Neuronal stem cell (in vitro differentiated cells): Measurements from ENCODE around the gene GLB1L. TPM values are rescaled to one million over a fixed set of nuclear protein-coding genes. Genes with fewer than 3 reads are reported as not detected.

Experiments
- DNase-seq: peaks from one replicate; pipeline ENCODE4 v3.0.0-alpha.2; 2013; ENCODE audit warnings: low spot score
- H2AFZ ChIP-seq: one replicate; pipeline ENCODE4 v1.6.1; 2013; ENCODE audit warnings: mild to moderate bottlenecking, low read length, inconsistent platforms
- H2AK5ac ChIP-seq: 2 replicates; pipeline ENCODE4 v1.6.1; 2013; ENCODE audit warnings: low read depth, mild to moderate bottlenecking, inconsistent platforms, low read length, moderate library complexity, mixed read lengths
- H2BK120ac ChIP-seq: 2 replicates; pipeline ENCODE4 v1.6.1; 2013; ENCODE audit warnings: low read depth, mild to moderate bottlenecking, inconsistent platforms, low read length, moderate library complexity, mixed read lengths
- H2BK12ac ChIP-seq: one replicate; pipeline ENCODE4 v1.6.1; 2013; ENCODE audit warnings: low read length, inconsistent platforms
- H2BK15ac ChIP-seq: 2 replicates; pipeline ENCODE4 v1.6.1; 2013; ENCODE audit warnings: mild to moderate bottlenecking, low read length, inconsistent platforms, mixed read lengths
- H2BK5ac ChIP-seq: one replicate; pipeline ENCODE4 v1.6.1; 2013; ENCODE audit warnings: inconsistent platforms, mild to moderate bottlenecking, low read length, moderate library complexity
- H3K14ac ChIP-seq: one replicate; pipeline ENCODE4 v1.6.1; 2013; ENCODE audit warnings: low read length, inconsistent platforms
- H3K18ac ChIP-seq: 2 replicates; pipeline ENCODE4 v1.6.1; 2013; ENCODE audit warnings: low read length, inconsistent platforms
- H3K23ac ChIP-seq: 2 replicates; pipeline ENCODE4 v1.6.1; 2013; ENCODE audit warnings: low read depth, mild to moderate bottlenecking, mixed read lengths, low read length, inconsistent platforms; ENCODE audit not compliant: poor library complexity
- H3K27ac ChIP-seq: replicated peaks from 3 replicates; pipeline ENCODE4 v1.5.1; 2013; ENCODE audit warnings: low read length, inconsistent platforms
- H3K27me3 ChIP-seq, 3 experiments: 2 replicates each; pipeline ENCODE4 v1.6.1; 2013; ENCODE audit warnings: low read length in 3 of 3, mild to moderate bottlenecking in 2 of 3, inconsistent platforms in 1 of 3, low read depth in 1 of 3, mixed read lengths in 1 of 3, moderate library complexity in 1 of 3; ENCODE audit not compliant: control insufficient read depth in 3 of 3, insufficient read depth in 3 of 3
- H3K36me3 ChIP-seq, 2 donors: replicated peaks in 1 of 2; 2 replicates each; pipeline ENCODE4 v1.6.1; 2013; ENCODE audit warnings: low read length in 2 of 2; ENCODE audit not compliant: control insufficient read depth in 2 of 2, insufficient read depth in 2 of 2
- H3K4ac ChIP-seq: 2 replicates; pipeline ENCODE4 v1.6.1; 2013; ENCODE audit warnings: inconsistent platforms, mild to moderate bottlenecking, low read length, moderate library complexity
- H3K4me1 ChIP-seq, 2 donors: 1 replicate in 1 of 2; 2 replicates in 1 of 2; pipeline ENCODE4 v1.6.1; 2013; ENCODE audit warnings: low read length in 2 of 2, low read depth in 1 of 2; ENCODE audit not compliant: control insufficient read depth in 2 of 2, insufficient read depth in 1 of 2
- H3K4me2 ChIP-seq: one replicate; pipeline ENCODE4 v1.6.1; 2013; ENCODE audit warnings: mild to moderate bottlenecking, low read length, inconsistent platforms; ENCODE audit not compliant: insufficient read depth, poor library complexity, severe bottlenecking
- H3K4me3 ChIP-seq, 2 donors: 2 replicates each; pipeline ENCODE4 v1.5.1; 2013; ENCODE audit warnings: low read length in 2 of 2, mild to moderate bottlenecking in 2 of 2, inconsistent platforms in 1 of 2, moderate library complexity in 1 of 2
- H3K79me1 ChIP-seq: one replicate; pipeline ENCODE4 v1.6.1; 2013; ENCODE audit warnings: low read depth, mild to moderate bottlenecking, inconsistent platforms, low read length, moderate library complexity
- H3K9ac ChIP-seq: one replicate; pipeline ENCODE4 v1.6.1; 2013; ENCODE audit warnings: mild to moderate bottlenecking, low read depth, low read length, inconsistent platforms; ENCODE audit not compliant: poor library complexity
- H3K9me3 ChIP-seq, 2 donors: replicated peaks in 1 of 2; 2 replicates each; pipeline versions ENCODE3 to v1.6.1; 2013; ENCODE audit warnings: low read length in 2 of 2, mild to moderate bottlenecking in 2 of 2, inconsistent platforms in 1 of 2, low read depth in 1 of 2, mixed read lengths in 1 of 2, moderate library complexity in 1 of 2; ENCODE audit not compliant: control insufficient read depth in 2 of 2, insufficient read depth in 1 of 2
- H4K8ac ChIP-seq: one replicate; pipeline ENCODE4 v1.6.1; 2013; ENCODE audit warnings: low read depth, mild to moderate bottlenecking, inconsistent platforms, low read length, moderate library complexity
- H4K91ac ChIP-seq: one replicate; pipeline ENCODE4 v1.6.1; 2013; ENCODE audit warnings: low read length, low read depth, mild to moderate bottlenecking, inconsistent platforms; ENCODE audit not compliant: poor library complexity
- WGBS, 2 donors: extraction: QIAGEN DNeasy Blood & Tissue Kit; methylation state at CpG; one replicate each; pipeline ENCODE4 v1.1.7; 2013; ENCODE audit warnings: missing lambda C conversion rate in 2 of 2, mixed read lengths in 1 of 2; ENCODE audit not compliant: insufficient read length in 2 of 2, insufficient replicate concordance in 1 of 2; ENCODE audit errors: extremely low coverage in 2 of 2; 5-methylcytosine and 5-hydroxymethylcytosine counted together
- polyA plus RNA-seq, 2 experiments: library from polyadenylated mRNA; stranded (reverse); fragments of 200-250 nt; gene quantifications; one replicate each; pipeline ENCODE4 v1.2.3, GENCODE V29; 2013

Gene GLB1L
- 6.5 TPM for polyA plus RNA-seq (2013, experiment 1 of 2)
- 6.1 TPM for polyA plus RNA-seq (2013, experiment 2 of 2)

- Histone ChIP-seq H3K27me3 (no peaks in the 10 kb centered on the region), H3K27ac (no peak within 1 kb of the TSS), H4K8ac (peak within 1 kb of the TSS; percentile 45), H2BK15ac (no peak within 1 kb of the TSS), H3K23ac (peak within 1 kb of the TSS; percentile 96), H3K36me3 (peaks cover 10 to 24% of the 10 kb centered on the region in 2 donors), H4K91ac (no peak within 1 kb of the TSS), H2BK5ac (peak within 1 kb of the TSS; percentile 94), H3K79me1 (no peaks in the 10 kb centered on the region), H2BK12ac (no peak within 1 kb of the TSS), H3K4me1 (peaks cover 6 to 10% of the 10 kb centered on the region in 2 donors), H3K9ac (peak within 1 kb of the TSS; percentile 98), H3K18ac (peak within 1 kb of the TSS; percentile 98), H3K9me3 (no peaks in the 10 kb centered on the region), H3K4me2 (peak within 1 kb of the TSS; percentile 99), H2AFZ (peak within 1 kb of the TSS; percentile 92), H3K14ac (peak within 1 kb of the TSS; percentile 95), H3K4me3 (peak within 1 kb of the TSS; percentile 86 to 89), H2BK120ac (peak within 1 kb of the TSS; percentile 88), H3K4ac (peak within 1 kb of the TSS; percentile 68), H2AK5ac (peak within 1 kb of the TSS; percentile 28)
- DNase-seq, result peak; percentile 94
- no CpG with 5 or more reads among the region's 46 CpGs for WGBS, 2 donors
Observed at GRCh38 chr2:219245148-219245898, at the start of gene GLB1L, which contains the start of gene STK16. TSS of gene GLB1L (minus strand) at chr2:219245444. CDS start at chr2:219243573, 1,871 bp downstream. TSS of gene STK16 (plus strand) at chr2:219245479. CDS start at chr2:219246000, 521 bp downstream.

GRCh38 chr2:219294356-219295351 lies 49.4 kb upstream of the GLB1L start:
- DNase-seq, result peak; percentile 85
- Histone ChIP-seq H2BK12ac (no peak overlapping the region), H3K9me3 (peaks cover 0 to 2% of the 10 kb centered on the region in 2 donors), H3K18ac (peak overlapping the region; percentile 97), H3K4ac (no peak overlapping the region), H3K4me3 (peak overlapping the region; percentile 67 to 84), H3K4me2 (peak overlapping the region; percentile 75), H2AK5ac (no peak overlapping the region), H3K23ac (peak overlapping the region; percentile 44), H2BK5ac (peak overlapping the region; percentile 62), H4K8ac (no peak overlapping the region), H3K4me1 (peaks cover 10 to 11% of the 10 kb centered on the region in 2 donors), H2AFZ (peak overlapping the region; percentile 98), H2BK120ac (no peak overlapping the region), H3K9ac (peak overlapping the region; percentile 93), H3K79me1 (no peaks in the 10 kb centered on the region), H3K27ac (no peak overlapping the region), H3K27me3 (peaks cover 0 to 25% (median 0%) of the 10 kb centered on the region in 3 experiments), H3K14ac (peak overlapping the region; percentile 87), H2BK15ac (peak overlapping the region; percentile 72), H3K36me3 (no peaks in the 10 kb centered on the region), H4K91ac (no peak overlapping the region)
- whole genome bisulfite sequencing, 2 donors, result no CpG with 5 or more reads among the region's 67 CpGs

GRCh38 chr2:219293736-219294231 lies 48.5 kb upstream of the GLB1L start:
- Histone ChIP-seq H2AK5ac (no peak overlapping the region), H3K23ac (no peak overlapping the region), H4K8ac (no peak overlapping the region), H3K18ac (no peak overlapping the region), H3K4me1 (peaks cover 2 to 5% of the 10 kb centered on the region in 2 donors), H3K27ac (no peak overlapping the region), H3K36me3 (no peaks in the 10 kb centered on the region), H4K91ac (no peak overlapping the region), H3K4ac (no peak overlapping the region), H3K4me2 (no peak overlapping the region), H3K4me3 (no peak overlapping the region), H2BK15ac (no peak overlapping the region), H3K9me3 (peaks cover 0 to 2% of the 10 kb centered on the region in 2 donors), H2BK120ac (no peak overlapping the region), H2AFZ (peak overlapping the region; percentile 98), H2BK5ac (no peak overlapping the region), H2BK12ac (no peak overlapping the region), H3K79me1 (no peaks in the 10 kb centered on the region), H3K14ac (no peak overlapping the region), H3K9ac (no peak overlapping the region), H3K27me3 (peaks cover 0 to 17% (median 0%) of the 10 kb centered on the region in 3 experiments)
- no peak for DNase-seq
- WGBS, 2 donors, result no CpG with 5 or more reads among the region's 5 CpGs
